ENCODE results near the gene MON2.
A peak's percentile ranks its signal among the peaks of the same experiment; 100 is the strongest.
"Not testable (repeated sequence)": the region's sequence is repeated elsewhere in the genome, so short reads cannot be mapped to it uniquely, and the experiment has no call there.

MON2 gene

DNA sequence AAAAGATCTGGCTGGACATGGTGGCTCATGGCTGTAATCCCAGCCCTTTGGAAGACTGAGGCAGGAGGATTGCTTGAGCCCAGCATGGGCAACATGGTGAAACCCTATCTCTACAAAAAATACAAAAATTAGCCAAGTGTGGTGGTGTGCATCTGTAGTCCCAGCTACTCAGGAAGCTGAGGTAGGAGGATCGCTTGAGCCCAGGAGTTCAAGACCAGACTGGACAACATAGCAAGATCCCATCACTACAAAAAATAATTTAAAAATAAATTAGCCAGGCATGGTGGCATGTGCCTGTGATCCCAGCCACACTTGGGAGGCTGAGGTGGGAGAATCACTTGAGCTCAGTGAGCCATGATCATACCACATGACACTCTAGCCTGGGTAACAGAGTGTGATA is 92.7 kb downstream of the MON2 start:
- not testable (repeated sequence) for DNase-seq (ENCODE audit: low spot score)

DNA sequence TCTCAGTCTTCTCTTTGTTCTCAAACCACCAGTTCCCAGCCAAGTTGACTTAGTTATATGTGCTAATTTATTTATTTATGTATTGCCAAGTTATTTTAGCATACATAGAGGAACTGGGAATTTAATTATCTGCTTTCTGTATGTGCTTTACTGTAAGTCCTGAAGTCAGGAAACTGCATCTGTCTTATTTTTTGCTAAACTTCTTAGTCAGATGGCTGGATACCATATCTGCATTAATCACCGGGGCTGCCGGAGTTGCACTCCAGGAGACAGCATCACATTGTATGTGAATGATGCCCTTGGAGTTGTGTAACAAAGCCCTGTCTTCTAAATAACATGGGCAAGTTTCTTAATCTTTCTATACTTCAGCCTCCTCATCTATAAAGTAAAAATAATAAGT is 96.2 kb downstream of the MON2 start:
- DNase-seq (ENCODE audit: low spot score) = no peak

GRCh38 chr12:62575036-62575435 is 108.4 kb downstream of the MON2 start:
- DNase-seq (ENCODE audit: low spot score) = no peak

GRCh38 chr12:62576503-62576902 is 109.9 kb downstream of the MON2 start:
- no peak for DNase-seq (ENCODE audit: low spot score)

DNA sequence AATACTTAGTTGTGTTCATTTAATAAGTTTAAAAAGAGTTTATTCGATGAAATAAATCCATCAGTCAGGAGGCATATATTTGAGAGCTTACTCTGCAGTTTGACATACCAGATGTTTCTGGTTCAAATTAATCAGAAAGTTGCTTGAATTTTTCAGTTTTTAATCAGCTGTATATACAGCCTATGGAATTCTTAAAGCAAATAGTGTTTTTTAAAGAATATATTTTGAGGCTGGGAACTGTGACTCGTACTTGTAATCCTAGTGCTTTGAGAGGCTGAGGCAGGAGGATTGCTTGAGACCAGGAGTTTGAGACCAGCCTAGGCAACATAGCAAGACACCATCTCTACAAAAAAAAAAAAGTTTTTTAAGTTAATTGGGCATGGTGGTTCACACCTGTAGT is 112.1 kb downstream of the MON2 start:
- DNase-seq (ENCODE audit: low spot score) = no peak

DNA sequence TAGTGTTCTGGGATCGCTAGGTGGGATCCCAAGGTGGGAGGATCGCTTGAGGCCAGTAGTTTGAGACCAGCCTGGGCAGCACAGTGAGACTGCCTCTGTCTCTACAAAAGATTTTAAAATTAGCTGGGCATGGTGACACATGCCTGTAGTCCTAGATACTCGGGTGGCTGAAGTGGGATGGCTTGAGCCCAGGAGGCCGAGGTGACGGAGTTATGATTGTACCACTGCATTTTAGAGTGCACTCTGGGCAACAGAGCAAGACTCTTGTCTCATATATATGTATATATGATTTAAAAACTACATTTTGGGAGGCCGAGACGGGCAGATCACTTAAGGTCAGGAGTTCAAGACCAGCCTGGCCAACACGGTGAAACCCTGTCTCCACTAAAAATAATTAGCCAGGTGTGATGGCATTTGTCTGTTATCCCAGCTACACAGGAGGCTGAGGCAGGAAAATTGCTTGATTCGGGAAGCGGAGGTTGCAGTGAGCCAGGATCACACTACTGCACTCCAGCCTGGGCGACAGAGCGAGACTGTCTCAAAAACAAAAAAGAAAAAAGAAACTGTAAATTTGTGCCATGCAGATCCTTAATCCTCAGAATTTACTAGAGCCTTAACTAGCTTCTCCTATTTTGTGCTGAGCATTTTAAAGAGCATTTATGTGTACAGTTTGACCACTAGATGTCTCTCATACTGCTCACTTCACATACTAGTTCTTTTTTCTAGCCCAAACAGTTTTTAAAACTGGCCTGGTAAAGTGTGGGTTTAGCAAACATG is 114.8 kb downstream of the MON2 start:
- DNase-seq (ENCODE audit: low spot score) = peak; percentile 31

DNA sequence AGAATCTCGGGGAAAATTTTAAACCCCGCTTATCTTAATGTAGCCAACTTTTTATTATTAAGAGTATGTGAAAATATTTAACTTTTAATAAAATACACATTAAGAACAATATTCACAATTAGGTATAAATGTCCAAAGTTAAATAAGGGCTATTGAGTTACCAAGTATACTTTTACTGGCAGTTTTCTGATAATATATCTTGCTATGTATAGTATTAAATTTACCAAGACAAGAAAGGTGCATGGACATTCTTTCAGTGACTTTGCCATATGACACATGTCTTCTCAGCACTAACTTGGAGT is 115.4 kb downstream of the MON2 start:
- no peak for DNase-seq (ENCODE audit: low spot score)

DNA sequence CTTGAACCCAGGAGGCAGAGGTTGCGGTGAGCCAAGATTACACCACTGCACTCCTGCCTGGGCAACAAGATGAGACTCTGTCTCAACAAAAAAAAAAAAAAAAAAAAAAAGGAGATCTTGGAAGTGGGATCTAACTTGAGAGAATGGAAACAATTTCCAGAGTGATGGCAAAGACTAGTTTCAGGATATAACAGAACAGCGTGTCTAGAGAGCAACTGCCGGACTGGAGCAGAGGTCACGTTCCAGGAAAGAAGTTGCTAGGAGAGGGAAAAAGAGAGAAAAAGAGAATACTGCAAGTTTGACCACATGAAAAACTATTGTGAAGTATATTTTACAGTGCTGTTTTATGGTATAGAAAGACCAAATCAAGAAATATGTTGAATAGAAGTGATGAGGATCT is 118.0 kb downstream of the MON2 start:
- no peak for DNase-seq (ENCODE audit: low spot score)

GRCh38 chr12:62586850-62587249 is 120.2 kb downstream of the MON2 start:
- DNase-seq (ENCODE audit: low spot score) = no peak

GRCh38 chr12:62588916-62589315 is 122.3 kb downstream of the MON2 start:
- no peak for DNase-seq (ENCODE audit: low spot score)

- no peak for DNase-seq (ENCODE audit: low spot score)
Observed at GRCh38 chr12:62597253-62597652, 130.6 kb downstream of the MON2 start.

DNA sequence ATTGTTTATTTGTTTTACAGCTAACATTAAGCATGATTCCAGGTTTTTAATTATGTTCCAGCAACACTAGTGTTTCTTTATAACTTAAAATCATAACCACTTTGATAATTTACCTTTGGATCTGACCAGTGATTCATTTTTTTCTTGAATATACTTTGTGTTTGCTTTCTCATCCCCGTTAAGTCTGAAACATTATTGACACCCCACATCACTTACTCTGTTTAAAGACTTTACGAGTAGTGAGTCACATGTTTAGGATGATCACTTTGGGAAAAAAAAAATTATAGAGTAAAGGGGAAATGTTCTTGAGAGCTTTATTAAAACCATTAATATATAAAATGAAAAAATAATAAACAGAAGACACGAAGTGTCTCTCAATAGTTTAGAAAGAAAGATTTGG is 132.2 kb downstream of the MON2 start:
- DNase-seq (ENCODE audit: low spot score) = no peak

DNA sequence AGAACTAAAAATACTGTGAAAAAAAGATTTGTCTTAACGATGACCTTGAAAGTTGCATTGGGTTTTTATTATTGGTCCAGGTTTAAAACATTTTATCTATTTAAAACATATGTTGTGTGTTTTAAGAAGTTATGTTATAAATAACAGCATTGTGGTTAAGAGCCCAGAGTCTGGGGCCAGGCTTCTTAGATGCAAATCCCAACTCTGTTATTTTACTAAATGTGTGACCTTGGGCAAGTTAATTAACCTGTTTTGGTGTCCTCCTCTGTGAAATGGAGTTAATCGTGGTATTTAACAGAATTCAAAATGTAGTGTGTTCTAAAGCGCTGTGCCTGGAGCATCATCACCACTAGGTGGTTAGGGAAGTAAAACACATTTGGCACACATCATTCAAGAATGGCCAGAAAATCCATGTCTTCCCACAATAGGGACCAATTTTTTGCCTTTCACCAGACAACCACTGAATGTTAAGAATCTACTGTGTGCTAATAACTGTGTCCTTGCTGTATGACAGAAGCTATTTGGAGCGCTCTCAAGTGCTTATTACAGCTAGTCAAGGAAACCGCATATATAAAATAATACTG is 133.3 kb downstream of the MON2 start:
- no peak for DNase-seq (ENCODE audit: low spot score)

DNA sequence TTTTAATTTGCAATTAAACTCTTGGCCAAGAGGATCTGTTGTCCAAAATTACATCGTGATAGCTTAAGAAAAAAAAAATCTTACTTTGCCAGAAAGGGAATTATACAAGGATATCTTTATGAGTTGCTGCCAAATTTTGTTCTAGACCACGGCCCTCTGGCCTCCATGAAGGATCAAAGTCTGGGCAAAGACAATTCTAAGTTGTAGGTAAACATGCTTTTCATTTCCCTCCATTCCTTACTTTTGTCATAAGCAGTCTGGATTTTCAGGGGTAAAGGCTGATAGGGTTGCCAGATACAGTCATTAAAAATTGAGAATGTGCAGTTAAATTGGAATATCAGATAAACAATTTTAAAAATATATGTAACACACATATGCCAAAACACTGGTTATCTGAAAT is 135.1 kb downstream of the MON2 start:
- DNase-seq (ENCODE audit: low spot score) = no peak

GRCh38 chr12:62602255-62603060 is 135.8 kb downstream of the MON2 start:
- DNase-seq (ENCODE audit: low spot score) = peak; percentile 84

DNA sequence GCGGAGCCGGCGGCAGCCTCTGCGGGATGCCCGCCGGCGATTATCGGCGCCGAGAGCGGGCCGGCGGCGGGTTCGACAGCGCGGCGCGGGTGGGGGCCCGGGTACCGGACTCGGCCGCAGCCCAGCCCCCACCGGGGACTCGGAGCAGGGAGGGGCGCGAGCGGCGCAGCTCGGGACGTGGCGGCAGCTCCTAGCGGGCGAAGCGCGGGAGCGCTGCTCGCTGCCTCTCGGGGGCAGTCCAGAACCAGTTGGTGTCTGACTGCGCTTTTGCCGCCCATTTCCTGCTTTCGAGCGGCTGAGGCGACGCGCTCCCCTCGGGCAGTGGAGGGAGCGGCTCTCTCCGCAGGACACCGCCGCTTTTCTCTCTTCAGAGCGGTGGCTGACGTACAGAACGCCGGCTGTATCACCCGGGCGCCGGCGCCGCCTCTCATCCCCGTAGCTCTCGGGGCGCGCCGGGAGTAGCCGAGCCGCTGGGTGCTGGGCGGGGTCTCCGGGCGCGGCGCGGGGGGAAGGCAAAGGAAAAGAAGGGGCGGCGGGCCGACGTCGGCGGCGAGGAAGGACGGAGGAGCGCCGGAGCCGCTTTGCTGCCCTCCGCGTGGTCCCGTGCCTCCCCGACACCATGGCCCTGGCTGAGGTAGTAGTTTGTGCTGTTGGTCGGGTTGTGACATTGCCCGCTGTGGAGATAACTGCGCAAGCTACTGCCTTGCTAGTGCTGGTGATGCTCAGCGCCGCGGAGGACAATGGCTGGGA is 136.6 kb downstream of the MON2 start:
- DNase-seq (ENCODE audit: low spot score) = peak; percentile 76

DNA sequence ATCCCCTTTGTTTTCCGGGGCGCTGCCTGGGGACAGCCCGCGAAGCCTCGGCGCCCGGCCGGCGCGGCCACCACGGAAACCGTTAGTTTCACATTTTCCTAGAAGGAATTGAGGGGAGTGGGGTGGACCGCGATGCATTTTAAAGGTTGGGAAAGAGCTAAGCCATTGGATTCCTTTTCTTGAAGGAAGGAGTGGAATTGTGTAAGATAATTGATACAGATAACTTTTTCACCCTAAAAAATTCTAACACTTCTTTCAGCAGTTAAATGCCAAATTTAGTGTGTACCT is 137.1 kb downstream of the MON2 start:
- no peak for DNase-seq (ENCODE audit: low spot score)

GRCh38 chr12:62604373-62604772 is 137.7 kb downstream of the MON2 start:
- no peak for DNase-seq (ENCODE audit: low spot score)

- DNase-seq (ENCODE audit: low spot score) = peak; percentile 22
Observed at GRCh38 chr12:62604871-62605270, 138.2 kb downstream of the MON2 start.

DNA sequence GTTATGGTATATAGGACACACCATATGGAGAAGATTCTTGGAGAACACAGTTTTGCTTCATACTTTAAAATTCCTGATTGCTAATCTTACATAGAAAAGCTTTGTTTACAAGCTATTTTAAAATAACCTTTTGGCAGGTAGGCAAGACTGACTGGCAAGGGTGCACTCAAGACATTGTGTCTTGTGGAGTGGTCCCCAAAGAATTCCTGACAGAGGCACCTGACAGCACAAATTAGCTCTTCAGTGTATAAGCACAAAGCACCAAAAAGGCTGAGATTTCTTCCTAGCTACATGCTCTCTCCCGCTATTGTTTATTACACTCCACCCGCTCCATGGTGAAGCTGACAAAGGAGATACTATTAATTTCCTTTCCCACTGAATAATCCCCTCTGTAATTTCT is 139.4 kb downstream of the MON2 start:
- DNase-seq (ENCODE audit: low spot score) = no peak

DNA sequence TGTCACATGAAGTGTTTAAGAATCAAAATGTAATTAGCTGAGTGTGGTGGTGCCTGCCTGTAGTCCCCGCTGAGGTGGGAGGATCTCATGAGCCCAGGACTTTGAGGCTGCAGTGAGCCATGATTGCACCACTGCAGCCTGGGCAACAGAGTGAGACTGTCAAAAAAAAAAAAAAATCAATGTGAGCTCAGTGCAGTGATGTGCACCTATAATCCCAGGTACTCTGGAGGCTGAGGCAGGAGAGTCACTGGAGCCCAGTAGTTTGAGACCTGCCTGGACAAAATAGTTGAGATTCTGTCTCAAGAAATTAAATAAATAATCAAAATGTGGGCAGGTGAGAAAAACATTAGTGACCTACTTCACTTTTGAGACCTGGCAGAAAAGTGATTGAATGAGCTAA is 140.0 kb downstream of the MON2 start:
- DNase-seq (ENCODE audit: low spot score) = no peak

DNA sequence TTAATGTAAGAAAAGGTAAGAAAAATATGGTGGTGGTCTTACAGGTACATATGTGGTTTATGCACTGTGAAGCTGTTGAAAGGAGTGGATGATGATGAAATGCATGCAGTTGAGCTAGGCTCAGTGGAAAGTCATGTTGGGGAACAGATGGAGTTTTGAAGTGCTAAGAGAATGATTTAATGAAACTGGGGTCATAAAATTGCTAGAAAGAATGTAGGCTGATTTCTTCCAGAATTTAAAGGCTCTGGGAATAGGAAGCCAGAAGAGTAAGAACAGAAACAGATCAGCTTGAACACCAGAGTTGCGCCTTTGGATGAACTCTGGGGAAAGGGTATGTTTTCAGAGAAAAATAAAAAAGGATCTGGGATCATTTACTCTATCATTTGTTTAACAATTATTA is 146.5 kb downstream of the MON2 start:
- no peak for DNase-seq (ENCODE audit: low spot score)

DNA sequence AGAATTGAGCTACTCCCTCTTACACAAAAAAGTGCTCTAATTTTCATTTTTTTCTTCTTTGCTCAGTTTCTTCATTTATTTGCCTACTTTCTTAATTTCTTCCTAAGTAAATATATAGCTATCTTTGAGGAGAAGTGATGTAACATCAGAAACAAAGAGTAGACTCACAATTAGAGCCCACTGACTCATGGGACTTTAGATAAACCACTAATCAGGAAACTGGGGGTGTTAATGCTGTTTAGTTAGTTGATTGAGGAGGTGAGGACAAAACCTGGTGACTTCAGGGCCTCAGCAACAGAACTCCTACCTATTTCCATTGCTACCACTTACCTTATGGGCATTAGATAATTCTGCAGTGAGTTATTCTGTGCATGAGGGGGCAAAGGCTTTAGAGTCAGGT is 151.7 kb downstream of the MON2 start:
- DNase-seq (ENCODE audit: low spot score) = no peak

Measured in CD4-positive, alpha-beta T cell treated with Interleukin-6 at 100 ng/mL for 8 hours (primary cell).